Measurements from ENCODE around the gene CDH13.

- TF ChIP-seq CTCF (IDR thresholded peaks at IDR 0.05; ENCODE audit: poor library complexity) (no peak), EZH2 (IDR thresholded peaks at IDR 0.05; ENCODE audit: borderline replicate concordance) (no peak), EZH2phosphoT487 (IDR thresholded peaks at IDR 0.05; ENCODE audit: low read depth, severe bottlenecking, unreplicated experiment) (no peak)
Measured at GRCh38 chr16:83023011-83023410, 396.2 kb downstream of the CDH13 start.

Data from hepatocyte (in vitro differentiated cells).